Uterus (tissue), 2 donors: Measurements from ENCODE around the gene SLC8A1.

Source experiments
- POLR2A ChIP-seq, 2 donors: fragments of 450-650 bp; IDR thresholded peaks; one replicate each; pipeline ENCODE4 v1.6.1; 2016; ENCODE audit warnings: antibody characterized with exemption in 2 of 2, mild to moderate bottlenecking in 1 of 2, moderate library complexity in 1 of 2
- TF ChIP-seq, protein P1 (sequence below), 4 experiments: fragments of 200-600 bp in 2 of 4; fragments of 450-650 bp in 2 of 4; sonication (generic) in 2 of 4; IDR thresholded peaks; one replicate each; pipeline ENCODE4 v1.5.1; 2016 to 2019; ENCODE audit warnings: antibody characterized with exemption in 4 of 4, mild to moderate bottlenecking in 2 of 4, moderate library complexity in 1 of 4

DNA sequence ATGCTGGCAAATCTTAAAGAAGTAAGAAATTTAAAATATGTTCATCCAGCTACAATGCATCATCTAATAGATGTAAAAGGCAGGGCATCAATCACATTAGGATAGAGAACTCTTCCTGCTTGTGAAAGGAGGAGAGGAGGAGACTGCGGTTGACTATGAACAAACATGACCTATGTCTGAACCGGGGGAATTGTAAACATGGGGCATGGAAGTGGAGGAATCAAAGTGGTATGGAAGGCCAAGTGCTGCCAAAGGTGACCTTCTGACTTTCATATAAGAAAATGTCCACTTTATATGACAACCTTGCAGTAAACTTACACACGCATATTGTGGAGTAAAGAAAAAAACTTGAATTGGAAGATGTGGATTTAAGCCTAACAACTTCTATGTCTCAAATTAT lies 20.0 kb upstream of the SLC8A1 start:
- TF ChIP-seq, protein P1, sequence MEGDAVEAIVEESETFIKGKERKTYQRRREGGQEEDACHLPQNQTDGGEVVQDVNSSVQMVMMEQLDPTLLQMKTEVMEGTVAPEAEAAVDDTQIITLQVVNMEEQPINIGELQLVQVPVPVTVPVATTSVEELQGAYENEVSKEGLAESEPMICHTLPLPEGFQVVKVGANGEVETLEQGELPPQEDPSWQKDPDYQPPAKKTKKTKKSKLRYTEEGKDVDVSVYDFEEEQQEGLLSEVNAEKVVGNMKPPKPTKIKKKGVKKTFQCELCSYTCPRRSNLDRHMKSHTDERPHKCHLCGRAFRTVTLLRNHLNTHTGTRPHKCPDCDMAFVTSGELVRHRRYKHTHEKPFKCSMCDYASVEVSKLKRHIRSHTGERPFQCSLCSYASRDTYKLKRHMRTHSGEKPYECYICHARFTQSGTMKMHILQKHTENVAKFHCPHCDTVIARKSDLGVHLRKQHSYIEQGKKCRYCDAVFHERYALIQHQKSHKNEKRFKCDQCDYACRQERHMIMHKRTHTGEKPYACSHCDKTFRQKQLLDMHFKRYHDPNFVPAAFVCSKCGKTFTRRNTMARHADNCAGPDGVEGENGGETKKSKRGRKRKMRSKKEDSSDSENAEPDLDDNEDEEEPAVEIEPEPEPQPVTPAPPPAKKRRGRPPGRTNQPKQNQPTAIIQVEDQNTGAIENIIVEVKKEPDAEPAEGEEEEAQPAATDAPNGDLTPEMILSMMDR (IDR thresholded peaks at IDR 0.05), result no peak
- TF ChIP-seq POLR2A (IDR thresholded peaks at IDR 0.05), result no peak
